Stimulated activated CD4-positive, alpha-beta T cell treated with anti-CD3 and anti-CD28 coated beads, Interleukin-4, amount 100 ng/mL, for 24 hours (primary cell): ENCODE results near the gene XPNPEP2.

Source experiments
- DNase-seq: peaks from one replicate; pipeline ENCODE4 v3.0.0-alpha.2; 2020

Gene XPNPEP2

GRCh38 chrX:129781134-129781672 lies 42.4 kb downstream of the XPNPEP2 start:
- peak; percentile 84 for DNase-seq

DNA sequence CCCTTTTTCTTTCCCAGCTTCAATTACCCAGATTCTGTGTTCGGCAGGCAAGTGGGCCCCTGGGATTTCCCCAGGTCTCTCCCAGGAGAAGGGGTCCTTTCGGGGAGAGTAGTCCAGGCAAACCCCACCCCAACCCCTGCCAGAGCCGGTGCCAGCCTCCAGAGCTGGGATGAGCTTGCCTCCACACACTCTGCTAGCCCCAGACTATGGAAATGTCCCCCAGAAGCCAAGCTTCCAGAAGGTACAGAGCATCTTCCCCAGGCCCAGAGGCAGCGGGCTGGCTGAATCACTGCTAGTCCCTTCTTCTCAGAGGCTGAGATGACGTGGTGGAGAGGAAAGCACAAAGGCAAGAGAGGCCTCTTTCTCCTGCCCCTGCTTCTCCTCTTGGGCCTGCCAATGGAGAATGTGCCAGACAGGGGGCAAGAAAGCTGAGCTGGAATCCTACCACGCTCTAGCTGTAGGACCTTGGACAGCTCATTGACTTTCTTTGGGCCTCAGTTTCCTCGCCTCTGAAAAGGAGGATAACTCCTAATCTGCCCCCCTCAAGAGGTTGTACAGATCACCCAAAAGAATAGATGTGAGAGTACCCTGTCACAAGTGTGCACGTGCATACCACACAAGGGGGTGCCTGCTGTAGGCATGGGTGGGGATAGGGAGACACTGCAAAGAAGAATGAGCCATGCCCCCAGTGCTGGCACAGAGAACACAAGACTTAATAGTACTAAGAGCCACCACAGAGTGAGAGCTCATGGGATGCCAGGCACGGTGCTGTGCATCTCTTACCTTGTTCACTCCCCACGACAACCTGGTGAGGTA lies 43.1 kb downstream of the XPNPEP2 start:
- DNase-seq, result peak; percentile 50

GRCh38 chrX:129782706-129783105 lies 43.9 kb downstream of the XPNPEP2 start:
- no peak for DNase-seq

DNA sequence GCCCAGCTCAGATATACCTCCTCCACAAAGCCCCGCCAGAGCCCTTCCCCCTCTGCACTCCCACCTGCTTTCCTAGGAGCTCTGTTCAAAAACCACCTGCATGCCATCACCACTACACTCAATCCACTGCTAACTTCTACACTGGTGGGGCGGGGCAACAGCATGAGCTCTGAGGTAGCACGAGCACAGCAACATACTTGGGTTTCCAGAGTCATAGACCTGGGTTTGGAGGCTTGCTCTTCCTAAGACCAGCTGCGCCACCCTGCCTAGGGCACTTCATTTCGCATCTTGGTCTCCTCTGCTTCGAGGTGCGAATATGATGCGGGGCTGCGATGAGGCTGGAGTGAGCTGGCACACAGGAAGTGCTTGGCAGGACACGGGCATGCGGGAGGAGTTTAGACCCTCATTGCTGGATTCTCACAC lies 44.5 kb downstream of the XPNPEP2 start:
- peak; percentile 19 for DNase-seq

- DNase-seq, result no peak
These were observed 45.6 kb downstream of the XPNPEP2 start for GRCh38 chrX:129784371-129784770.

GRCh38 chrX:129785160-129785947 lies 46.6 kb downstream of the XPNPEP2 start:
- DNase-seq, result no peak

- DNase-seq, result no peak
These were observed 47.5 kb downstream of the XPNPEP2 start for GRCh38 chrX:129786210-129786651.

DNA sequence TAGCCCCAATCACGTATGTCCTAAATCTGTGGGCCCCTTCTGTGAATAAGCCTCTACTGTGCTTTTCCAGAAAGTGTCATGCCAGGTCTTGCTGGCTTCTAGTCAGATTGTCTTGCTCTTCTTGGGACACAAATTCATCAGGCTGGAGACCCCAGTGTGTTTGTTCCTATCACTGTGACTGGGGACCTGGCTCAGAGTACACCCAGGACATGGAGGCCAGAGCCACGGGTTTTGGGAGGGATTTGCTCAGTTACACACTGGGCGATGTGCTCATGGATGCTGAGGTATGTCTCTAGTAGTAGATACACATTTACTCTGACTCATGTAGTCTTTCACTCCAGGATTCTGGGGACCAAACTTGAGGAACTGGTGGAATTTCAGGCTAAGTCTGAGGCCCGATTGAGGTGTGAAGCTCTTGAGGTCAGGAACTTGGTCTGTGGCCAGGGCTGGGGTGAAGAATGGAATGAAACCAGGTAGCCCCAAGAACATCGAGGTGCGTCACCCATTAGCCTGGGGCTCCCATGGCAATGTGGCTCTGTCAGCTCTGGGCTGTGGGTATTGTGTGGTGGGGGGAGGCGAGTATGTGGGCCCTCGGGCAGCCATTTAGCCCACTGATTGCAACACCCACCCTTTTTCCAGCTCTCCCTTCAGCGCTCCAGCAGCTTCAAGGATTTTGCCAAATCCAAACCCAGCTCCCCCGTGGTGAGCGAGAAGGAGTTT lies 48.7 kb downstream of the XPNPEP2 start:
- DNase-seq, result no peak

GRCh38 chrX:129788527-129788926 lies 49.7 kb downstream of the XPNPEP2 start:
- no peak for DNase-seq

- DNase-seq, result no peak
These were observed 51.4 kb downstream of the XPNPEP2 start for GRCh38 chrX:129790146-129790545.

DNA sequence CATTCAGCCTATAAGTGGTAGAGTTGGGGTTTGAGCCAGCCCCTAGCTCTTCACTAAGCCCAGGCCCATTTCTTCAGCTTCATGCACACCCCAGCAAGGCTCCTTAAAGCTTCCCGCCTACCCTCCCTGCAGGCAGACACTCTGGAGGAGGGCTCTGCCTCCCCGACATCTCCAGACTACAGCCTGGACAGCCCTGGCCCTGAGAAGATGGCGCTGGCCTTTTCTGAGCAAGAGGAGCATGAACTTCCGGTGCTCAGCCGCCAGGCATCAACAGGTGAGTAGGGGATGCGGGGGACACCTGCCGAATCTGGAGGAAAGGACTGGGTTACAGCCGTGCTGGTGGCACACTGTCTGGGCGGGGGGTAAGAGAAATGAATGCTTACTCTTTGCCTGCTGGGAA lies 52.0 kb downstream of the XPNPEP2 start:
- DNase-seq, result no peak

DNA sequence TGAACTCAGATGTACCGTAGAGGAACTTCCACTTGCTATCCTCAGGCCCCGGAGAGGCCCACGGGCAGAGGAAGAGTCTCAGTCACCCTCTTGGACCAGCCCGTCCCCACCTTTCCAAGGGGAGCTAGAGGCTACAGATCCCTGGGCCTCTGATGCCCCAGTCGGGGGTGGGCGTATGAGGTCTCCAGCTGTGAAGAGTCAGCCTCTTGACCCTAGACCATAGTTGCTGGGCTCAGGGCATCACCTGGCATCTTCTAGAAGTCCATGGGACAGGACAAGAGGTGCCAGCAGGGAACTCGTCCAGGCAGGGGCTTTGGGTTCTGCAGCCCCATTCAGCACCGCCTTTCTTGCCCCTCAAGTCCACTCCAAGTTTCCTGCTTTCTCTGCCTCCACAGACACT lies 52.6 kb downstream of the XPNPEP2 start:
- DNase-seq, result no peak

DNA sequence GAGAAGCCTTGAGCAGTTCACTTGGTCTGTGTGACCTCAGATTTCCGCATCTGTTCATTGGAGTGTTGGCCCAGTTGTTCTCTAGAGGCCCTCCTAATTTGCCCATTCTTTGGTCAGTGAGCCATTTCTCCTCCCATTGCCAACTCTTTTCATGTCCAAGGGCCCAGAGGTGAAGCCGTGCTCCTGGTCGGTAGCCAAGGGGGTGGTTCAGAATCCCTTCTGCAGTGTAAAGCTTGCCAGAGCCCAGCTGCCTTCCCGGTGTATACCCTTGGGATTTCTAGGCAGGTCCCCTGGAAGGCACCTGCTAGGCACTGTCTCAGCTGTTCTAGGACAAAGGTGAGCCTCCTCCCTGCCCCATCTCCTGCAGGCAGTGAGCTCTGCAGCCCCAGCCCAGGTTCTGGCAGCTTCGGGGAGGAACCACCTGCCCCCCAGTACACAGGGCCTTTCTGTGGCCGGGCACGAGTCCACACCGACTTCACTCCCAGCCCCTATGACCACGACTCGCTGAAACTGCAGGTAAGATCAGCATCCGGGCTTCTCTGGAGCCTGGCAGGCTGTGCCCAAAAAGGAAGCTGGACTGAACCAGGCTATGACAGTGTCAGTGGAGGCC lies 53.3 kb downstream of the XPNPEP2 start:
- no peak for DNase-seq

DNA sequence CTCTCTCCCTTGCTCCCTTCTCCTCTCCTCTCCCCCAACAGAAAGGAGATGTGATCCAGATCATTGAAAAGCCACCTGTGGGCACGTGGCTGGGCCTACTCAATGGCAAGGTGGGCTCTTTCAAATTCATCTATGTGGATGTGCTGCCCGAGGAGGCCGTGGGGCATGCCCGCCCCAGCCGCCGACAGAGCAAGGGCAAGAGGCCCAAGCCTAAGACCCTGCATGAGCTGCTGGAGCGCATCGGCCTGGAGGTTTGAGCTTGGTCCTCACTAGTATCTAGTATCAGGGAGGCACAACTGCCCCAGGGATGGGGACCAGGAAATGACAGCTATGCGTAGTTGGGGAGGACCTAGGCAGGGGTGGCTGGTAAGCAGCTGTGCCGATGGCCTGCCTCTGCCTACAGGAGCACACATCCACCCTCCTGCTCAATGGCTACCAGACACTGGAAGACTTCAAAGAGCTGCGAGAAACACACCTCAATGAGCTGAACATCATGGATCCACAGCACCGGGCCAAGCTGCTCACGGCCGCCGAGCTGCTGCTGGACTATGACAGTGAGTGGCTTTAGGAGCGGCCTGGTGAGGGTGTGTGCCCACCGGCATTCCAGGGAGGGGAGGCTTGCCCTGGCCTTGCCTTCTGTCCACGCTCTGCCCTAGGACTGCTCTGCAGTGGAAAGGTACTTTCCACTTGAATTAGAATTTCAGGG lies 54.0 kb downstream of the XPNPEP2 start:
- DNase-seq, result no peak

- DNase-seq, result no peak
These were observed 54.9 kb downstream of the XPNPEP2 start for GRCh38 chrX:129793604-129794191.

GRCh38 chrX:129795584-129795983 lies 56.8 kb downstream of the XPNPEP2 start:
- DNase-seq, result no peak

GRCh38 chrX:129797251-129797906 lies 58.6 kb downstream of the XPNPEP2 start:
- DNase-seq, result no peak

DNA sequence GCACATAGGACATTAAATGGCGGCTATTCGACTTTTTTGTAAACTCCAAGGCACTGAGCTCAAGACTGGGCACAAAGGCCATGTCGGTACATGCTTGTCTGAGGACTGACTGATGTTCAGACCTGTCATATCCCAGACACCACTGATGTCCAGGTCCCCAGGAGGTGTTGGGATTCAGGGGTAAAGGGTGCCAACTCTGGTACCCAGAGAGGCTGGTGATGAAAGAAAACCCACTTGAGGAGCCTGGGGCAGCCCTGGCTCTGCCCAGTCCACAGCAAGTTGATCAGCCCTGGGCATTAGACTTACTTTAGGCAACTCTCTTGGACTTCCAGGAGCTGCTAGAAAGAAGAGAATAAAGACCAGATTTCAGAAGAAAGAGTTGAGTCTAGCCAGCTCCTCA lies 59.7 kb downstream of the XPNPEP2 start:
- DNase-seq, result no peak

- DNase-seq, result peak; percentile 53
These were observed 60.1 kb downstream of the XPNPEP2 start for GRCh38 chrX:129798888-129799287.

DNA sequence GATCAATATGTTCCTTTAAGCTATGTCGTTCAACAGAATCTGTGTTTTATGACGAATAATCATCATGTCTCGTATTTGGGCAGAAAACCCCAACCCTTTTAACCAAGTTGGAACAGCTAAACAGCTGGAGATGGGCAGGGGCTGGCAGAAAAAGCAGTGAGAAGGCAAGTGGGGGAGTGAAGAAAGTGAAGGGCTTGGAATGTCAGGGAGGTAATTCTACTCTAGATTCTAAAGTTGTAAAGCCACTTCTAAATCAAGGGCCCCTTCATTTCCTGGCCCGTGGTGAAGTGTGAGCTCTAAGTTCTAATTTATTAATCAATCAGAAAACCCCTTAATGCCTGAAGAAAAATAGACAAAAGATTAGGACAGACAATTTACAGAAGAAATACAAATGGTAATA lies 61.4 kb downstream of the XPNPEP2 start:
- no peak for DNase-seq

DNA sequence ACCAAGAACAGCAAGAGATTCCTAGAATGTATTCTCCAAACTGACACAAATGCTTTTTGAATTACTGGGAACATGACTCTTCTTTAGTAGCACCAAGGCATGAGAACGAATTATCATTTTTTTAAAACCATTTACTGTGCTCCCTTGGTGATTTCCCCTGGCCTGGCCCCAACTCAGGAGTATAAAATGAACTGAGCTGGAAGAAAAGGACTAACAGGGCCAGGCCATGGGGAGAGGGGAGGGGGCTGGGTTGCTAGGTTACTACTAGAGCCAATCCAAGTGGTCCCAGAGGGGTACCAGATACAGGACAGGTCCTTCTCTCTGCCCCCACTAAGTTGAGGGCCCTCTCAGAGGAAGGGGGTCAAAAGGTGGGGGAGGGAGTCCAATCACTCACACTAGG lies 64.1 kb downstream of the XPNPEP2 start:
- no peak for DNase-seq
